Ishikawa (cell line): ENCODE results near the gene GDF2.

Experiments used
- CEBPB ChIP-seq: IDR thresholded peaks from 2 replicates; pipeline ENCODE4 v1.6.1; 2012
- CREB1 ChIP-seq: IDR thresholded peaks from 2 replicates; pipeline ENCODE4 v1.6.1; 2012; ENCODE audit warnings: low read depth
- EGR1 ChIP-seq: IDR thresholded peaks from 2 replicates; pipeline ENCODE4 v1.6.1; 2012
- USF1 ChIP-seq: IDR thresholded peaks from 2 replicates; pipeline ENCODE4 v1.6.1; 2012
- TF ChIP-seq, protein P1 (sequence below): IDR thresholded peaks from 2 replicates; pipeline ENCODE4 v1.6.1; 2012

DNA sequence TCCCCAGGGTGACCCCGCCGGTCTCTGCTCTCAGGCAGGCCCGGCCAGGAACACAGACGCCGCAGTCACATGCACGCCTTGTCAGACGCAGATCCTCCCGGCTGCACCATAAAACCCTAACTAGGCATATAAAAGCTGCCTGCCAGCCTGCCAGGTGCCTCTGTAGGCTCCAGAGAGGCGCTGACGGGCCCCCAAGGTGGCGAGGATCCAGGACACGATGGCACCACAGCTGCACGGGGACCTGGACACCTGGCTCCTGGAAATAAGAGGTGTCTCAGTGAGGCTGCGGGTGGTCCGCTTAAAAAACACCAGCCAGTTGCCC is 44.1 kb upstream of the GDF2 start:
- TF ChIP-seq EGR1 (no peak), CEBPB (no peak), USF1 (no peak), CREB1 (no peak)
- TF ChIP-seq, protein P1, sequence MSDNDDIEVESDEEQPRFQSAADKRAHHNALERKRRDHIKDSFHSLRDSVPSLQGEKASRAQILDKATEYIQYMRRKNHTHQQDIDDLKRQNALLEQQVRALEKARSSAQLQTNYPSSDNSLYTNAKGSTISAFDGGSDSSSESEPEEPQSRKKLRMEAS: no peak
